Measurements from ENCODE around the gene PPP1R2. TPM values are rescaled to one million over a fixed set of nuclear protein-coding genes. Genes with fewer than 3 reads are reported as not detected.

The PPP1R2 gene
- total RNA-seq, 1 donor = 203 TPM

GRCh38 chr3:195468841-195469240 lies 74.3 kb downstream of the PPP1R2 start:
- Histone ChIP-seq H3K4me2 (ENCODE audit: insufficient read depth, low read length) (no peak overlapping the region), H4K20me1 (ENCODE audit: insufficient read depth, low read length) (no peaks in the 10 kb centered on the region), H3K27ac (ENCODE audit: low read depth, low read length) (no peak overlapping the region), H3K36me3 (ENCODE audit: insufficient read depth, low read length) (no peaks in the 10 kb centered on the region), H3K79me2 (ENCODE audit: insufficient read depth, low read length) (no peaks in the 10 kb centered on the region), H3K4me1 (ENCODE audit: insufficient read depth, low read length) (no peaks in the 10 kb centered on the region), H3K27me3 (ENCODE audit: insufficient read depth, low read length) (peaks cover 6% of the 10 kb centered on the region), H3K4me3 (ENCODE audit: insufficient read depth, low read length) (no peak overlapping the region), H3K9me3 (ENCODE audit: low read depth, low read length) (no peaks in the 10 kb centered on the region), H2AFZ (ENCODE audit: low read length) (no peak overlapping the region)
- no peak for DNase-seq (ENCODE audit: insufficient read length, low spot score, missing footprints)
- no peak for TF ChIP-seq CTCF (IDR thresholded peaks at IDR 0.05; ENCODE audit: extremely low read depth, low read depth, low read length)

- Histone ChIP-seq H3K27ac (ENCODE audit: low read depth, low read length) (no peak overlapping the region), H3K27me3 (ENCODE audit: insufficient read depth, low read length) (peaks cover 6% of the 10 kb centered on the region), H3K4me1 (ENCODE audit: insufficient read depth, low read length) (no peaks in the 10 kb centered on the region), H3K9me3 (ENCODE audit: low read depth, low read length) (no peaks in the 10 kb centered on the region), H3K4me2 (ENCODE audit: insufficient read depth, low read length) (no peak overlapping the region), H3K79me2 (ENCODE audit: insufficient read depth, low read length) (no peaks in the 10 kb centered on the region), H4K20me1 (ENCODE audit: insufficient read depth, low read length) (no peaks in the 10 kb centered on the region), H2AFZ (ENCODE audit: low read length) (no peak overlapping the region), H3K4me3 (ENCODE audit: insufficient read depth, low read length) (no peak overlapping the region), H3K36me3 (ENCODE audit: insufficient read depth, low read length) (no peaks in the 10 kb centered on the region)
- DNase-seq (ENCODE audit: insufficient read length, low spot score, missing footprints) = no peak
- TF ChIP-seq CTCF (IDR thresholded peaks at IDR 0.05; ENCODE audit: extremely low read depth, low read depth, low read length) = no peak
Measured at GRCh38 chr3:195468391-195468776, 74.7 kb downstream of the PPP1R2 start.

- Histone ChIP-seq H4K20me1 (ENCODE audit: insufficient read depth, low read length) (no peaks in the 10 kb centered on the region), H3K9me3 (ENCODE audit: low read depth, low read length) (no peaks in the 10 kb centered on the region), H3K4me2 (ENCODE audit: insufficient read depth, low read length) (no peak overlapping the region), H3K36me3 (ENCODE audit: insufficient read depth, low read length) (no peaks in the 10 kb centered on the region), H3K4me1 (ENCODE audit: insufficient read depth, low read length) (no peaks in the 10 kb centered on the region), H3K27me3 (ENCODE audit: insufficient read depth, low read length) (peaks cover 6% of the 10 kb centered on the region), H2AFZ (ENCODE audit: low read length) (no peak overlapping the region), H3K27ac (ENCODE audit: low read depth, low read length) (no peak overlapping the region), H3K4me3 (ENCODE audit: insufficient read depth, low read length) (no peak overlapping the region), H3K79me2 (ENCODE audit: insufficient read depth, low read length) (no peaks in the 10 kb centered on the region)
- DNase-seq (ENCODE audit: insufficient read length, low spot score, missing footprints) = peak; percentile 66
- TF ChIP-seq CTCF (IDR thresholded peaks at IDR 0.05; ENCODE audit: extremely low read depth, low read depth, low read length) = no peak
Measured at GRCh38 chr3:195467641-195468390, 75.3 kb downstream of the PPP1R2 start.

- Histone ChIP-seq H3K27ac (ENCODE audit: low read depth, low read length) (no peak overlapping the region), H3K4me2 (ENCODE audit: insufficient read depth, low read length) (no peak overlapping the region), H3K4me1 (ENCODE audit: insufficient read depth, low read length) (no peaks in the 10 kb centered on the region), H4K20me1 (ENCODE audit: insufficient read depth, low read length) (no peaks in the 10 kb centered on the region), H3K36me3 (ENCODE audit: insufficient read depth, low read length) (no peaks in the 10 kb centered on the region), H3K79me2 (ENCODE audit: insufficient read depth, low read length) (no peaks in the 10 kb centered on the region), H3K27me3 (ENCODE audit: insufficient read depth, low read length) (peaks cover 5% of the 10 kb centered on the region), H3K4me3 (ENCODE audit: insufficient read depth, low read length) (no peak overlapping the region), H2AFZ (ENCODE audit: low read length) (no peak overlapping the region), H3K9me3 (ENCODE audit: low read depth, low read length) (no peaks in the 10 kb centered on the region)
- DNase-seq (ENCODE audit: insufficient read length, low spot score, missing footprints) = peak; percentile 1
- no peak for TF ChIP-seq CTCF (IDR thresholded peaks at IDR 0.05; ENCODE audit: extremely low read depth, low read depth, low read length)
Measured at GRCh38 chr3:195466251-195466650, 76.9 kb downstream of the PPP1R2 start.

Small RNAs within 50 kb of the gene (small RNA-seq; reads per million reads assigned to genes)
- gene RN7SL73P = not detected
- gene RNU6ATAC24P = not detected

Other genes starting within 250 kb of the PPP1R2 start
- 115 and 121 TPM in 2 replicates for gene ACAP2, start 100.3 kb downstream of the PPP1R2 start, total RNA-seq
- gene APOD, start 40.6 kb upstream of the PPP1R2 start, total RNA-seq = 0.88 and 1.4 TPM in 2 replicates
- gene MUC20, start 177.7 kb upstream of the PPP1R2 start, total RNA-seq = 0.36 and 1.2 TPM in 2 replicates